HG03103 (cell line): ENCODE measurements around the gene PRSS21.

ENCODE experiments used
- ATAC-seq: cut with Tn5 transposase; IDR thresholded peaks from one replicate; pipeline ENCODE4 v1.9.1; 2021; ENCODE audit warnings: low read depth; ENCODE audit not compliant: unreplicated experiment

Gene PRSS21

DNA sequence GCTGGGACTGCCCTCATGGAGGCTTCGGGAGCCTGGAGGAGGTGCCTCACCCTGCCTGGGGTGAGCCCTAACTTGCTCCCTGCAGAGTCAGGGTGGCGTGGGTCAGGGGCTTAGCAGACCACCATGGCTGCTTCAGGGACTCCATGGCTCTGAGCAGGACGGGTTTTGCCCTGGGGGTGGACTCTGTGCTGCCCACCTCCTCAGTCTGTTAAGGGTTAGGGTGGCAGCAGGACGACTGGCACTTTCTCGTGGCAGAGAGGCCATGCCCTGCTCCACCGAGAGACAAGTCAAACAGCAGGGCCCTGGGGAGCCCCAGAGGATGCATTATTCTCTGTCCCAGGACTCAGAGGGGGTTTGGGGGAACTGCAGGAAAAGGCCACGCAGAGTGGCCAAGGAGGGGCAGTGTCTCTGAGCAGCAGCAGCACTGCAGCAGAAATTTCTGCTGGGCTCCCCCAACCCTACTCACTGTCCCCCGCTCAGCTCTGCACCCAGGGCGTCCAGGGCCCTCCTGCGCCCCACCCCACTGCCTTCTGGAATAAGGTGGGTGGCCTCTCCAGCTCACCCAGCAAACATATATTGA lies 42.7 kb downstream of the PRSS21 start:
- ATAC-seq, result no peak

DNA sequence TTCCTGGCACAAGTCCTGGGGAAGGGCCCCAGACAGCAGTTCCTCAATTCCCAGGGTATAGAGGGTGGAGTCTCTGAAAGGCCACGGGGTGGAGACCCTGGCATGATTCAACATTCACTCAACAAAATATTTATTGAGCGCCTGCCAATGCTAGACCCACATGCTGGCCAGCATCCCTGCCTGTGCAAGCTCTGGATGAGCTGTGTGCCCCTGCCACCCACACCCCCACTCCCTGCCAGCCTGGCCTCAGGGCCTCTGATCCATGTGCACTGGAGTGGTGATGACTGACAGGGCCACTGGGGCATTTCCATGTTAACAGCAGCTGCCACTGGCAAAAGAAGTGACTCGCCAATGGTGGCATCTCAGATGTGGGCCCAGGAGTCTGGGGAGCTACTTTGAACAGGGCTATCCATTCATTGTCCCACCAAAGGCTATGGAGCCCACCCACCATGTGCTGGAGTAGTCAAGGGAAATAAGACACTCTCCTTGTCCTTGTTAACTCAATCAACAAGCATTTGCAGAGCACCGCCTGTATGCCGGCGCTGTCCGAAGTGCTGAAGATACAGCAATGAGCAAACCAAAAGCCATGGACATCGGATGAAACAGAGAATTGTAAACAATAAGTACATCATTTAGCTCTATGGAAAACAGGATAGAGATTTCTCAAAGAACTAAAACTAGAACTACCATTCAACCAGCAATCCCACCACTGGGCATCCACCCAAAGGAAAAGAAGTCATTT lies 44.0 kb downstream of the PRSS21 start:
- no peak for ATAC-seq

DNA sequence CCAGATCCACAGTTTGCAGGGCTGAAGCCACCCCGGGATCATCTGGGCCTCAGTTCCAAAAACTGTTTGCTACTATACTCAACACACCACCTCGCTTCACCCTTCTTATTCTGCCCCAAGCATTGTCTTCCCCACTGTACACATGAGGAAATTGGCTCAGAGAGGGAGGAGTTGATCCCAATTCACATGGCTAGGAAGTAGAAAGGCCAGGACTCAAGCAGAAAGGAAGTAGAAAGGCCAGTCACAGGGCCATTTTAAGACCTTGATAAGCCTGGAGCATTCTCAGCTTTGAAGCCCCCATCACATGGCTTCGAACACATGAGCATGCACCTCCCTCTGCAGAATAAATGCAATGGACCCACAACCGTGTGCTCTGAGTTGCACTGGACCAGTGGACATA lies 48.6 kb downstream of the PRSS21 start:
- ATAC-seq, result no peak

DNA sequence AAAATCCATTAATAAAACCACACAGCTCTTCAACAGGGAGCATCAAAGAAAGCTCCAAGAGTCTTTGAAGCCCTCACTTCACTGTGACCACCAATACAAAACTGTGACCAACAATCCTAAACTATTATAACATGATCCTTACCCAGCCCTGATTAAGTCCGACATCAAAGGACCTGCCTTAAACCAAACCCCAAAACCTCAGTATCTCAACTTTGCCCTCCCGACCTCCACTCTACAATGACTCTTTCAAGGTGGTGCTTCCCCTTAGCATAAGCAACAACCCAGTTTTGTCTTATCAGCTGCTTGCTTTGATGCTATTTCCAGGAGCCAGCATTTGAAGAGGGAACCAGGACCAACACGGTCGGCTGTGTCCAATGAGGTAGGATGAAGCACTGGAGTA lies 49.4 kb downstream of the PRSS21 start:
- ATAC-seq, result no peak

DNA sequence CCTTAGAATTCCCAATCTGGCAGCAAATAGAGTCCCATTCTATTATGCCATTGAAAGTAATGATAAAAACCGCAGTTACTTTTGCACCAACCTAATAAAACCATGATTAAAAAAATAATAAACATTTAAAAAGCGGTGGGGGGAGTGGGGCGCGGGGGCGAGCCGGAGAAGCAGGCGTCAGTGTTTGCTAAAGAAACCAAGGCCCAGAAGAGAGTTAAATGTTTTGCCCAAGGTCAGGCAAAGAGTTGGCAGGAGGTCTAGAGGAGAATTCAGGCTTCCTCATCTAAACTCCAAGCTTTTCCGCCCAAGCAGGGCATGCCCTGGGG lies 50.6 kb downstream of the PRSS21 start:
- ATAC-seq, result no peak

DNA sequence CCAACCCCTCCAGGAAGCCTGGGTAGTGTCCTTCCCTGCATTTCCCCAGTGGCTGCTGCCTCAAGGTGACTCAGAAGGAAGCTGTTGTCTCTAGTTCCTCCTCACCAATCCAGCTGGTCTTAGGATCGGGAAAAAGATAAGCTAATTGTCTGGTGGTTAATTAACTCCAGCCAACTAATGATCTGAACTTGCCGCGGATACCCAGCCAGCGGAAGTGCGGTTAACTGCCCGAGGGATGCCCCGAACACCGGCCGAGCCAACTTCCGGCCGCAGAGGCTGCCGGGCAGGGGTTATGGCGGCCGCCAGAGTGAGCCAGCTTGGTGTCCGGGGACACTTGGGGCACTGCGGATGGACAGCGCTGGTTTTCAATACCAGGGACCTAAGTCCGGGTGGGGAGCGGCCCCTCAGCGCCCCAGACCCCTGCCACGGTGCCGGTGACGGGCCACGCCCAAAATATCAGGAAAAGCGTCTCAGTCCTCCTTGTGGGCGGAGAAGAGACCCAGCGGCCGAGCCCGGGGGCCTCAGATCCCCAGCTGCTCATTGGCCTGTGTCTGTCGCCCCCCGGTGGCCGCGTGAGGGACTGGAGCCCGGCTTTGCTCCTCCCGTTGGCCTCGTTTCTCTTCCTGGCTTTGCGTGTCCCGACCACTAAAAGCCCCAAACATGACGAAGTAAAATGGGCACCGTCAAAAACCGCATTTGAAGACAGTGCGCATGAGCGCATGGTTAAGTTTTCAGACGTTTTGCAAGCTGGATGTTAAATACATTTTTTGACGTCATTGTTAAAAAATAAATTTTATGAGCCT lies 51.2 kb downstream of the PRSS21 start:
- ATAC-seq, result no peak
